Left hindlimb (tissue), 1 donor: ENCODE data around the gene SEC11A.
"Not testable (repeated sequence)": the region's sequence is repeated elsewhere in the genome, so short reads cannot be mapped to it uniquely, and the experiment has no call there.

ENCODE experiments used
- DNase-seq: peaks from one replicate; pipeline ENCODE4 v3.0.0-alpha.2; 2018

Gene SEC11A

GRCh38 chr15:84716036-84716732 lies at the start of gene SEC11A:
SEC11A (minus strand) TSS chr15:84716139; CDS start chr15:84716075, 64 bp downstream.
- peak; percentile 96 for DNase-seq

DNA sequence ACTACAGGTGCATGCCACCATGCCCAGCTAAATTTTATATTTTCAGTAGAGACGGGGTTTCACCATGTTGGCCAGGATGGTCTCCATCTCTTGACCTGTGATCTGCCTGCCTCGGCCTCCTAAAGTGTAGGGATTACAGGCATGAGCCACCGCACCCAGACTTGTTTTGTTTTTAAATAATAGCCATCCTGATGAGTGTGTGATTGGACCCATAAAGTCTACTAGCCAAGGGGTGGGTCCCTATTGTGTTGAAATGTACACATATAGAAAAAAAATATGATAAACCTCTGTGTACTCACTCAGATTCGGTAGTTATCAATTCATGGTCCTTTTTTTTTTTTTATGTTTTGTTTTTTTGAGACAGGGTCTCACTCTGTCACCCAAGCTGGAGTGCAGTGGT lies 49.7 kb upstream of the SEC11A start:
- DNase-seq, result no peak

GRCh38 chr15:84764989-84765388 lies 49.0 kb upstream of the SEC11A start:
- no peak for DNase-seq

DNA sequence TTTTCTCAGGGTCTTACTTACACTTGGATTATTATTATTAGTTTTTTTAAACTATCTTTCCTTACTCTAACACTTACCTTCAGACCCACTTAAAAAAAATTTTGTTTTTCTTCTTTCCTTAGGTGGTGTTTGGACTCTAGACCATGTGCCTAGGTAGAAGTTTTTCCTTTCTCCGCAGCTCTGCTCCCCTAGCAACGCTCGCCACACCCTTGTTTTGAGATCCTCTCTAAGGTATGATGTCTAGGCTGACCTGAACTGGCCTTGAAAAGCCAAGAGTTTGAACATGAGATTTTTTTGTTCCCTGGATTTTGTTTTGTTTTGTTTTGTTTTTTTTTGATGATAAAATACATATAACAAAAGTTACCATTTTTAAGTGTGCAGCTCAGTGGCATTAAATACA lies 48.6 kb upstream of the SEC11A start:
- DNase-seq, result no peak

DNA sequence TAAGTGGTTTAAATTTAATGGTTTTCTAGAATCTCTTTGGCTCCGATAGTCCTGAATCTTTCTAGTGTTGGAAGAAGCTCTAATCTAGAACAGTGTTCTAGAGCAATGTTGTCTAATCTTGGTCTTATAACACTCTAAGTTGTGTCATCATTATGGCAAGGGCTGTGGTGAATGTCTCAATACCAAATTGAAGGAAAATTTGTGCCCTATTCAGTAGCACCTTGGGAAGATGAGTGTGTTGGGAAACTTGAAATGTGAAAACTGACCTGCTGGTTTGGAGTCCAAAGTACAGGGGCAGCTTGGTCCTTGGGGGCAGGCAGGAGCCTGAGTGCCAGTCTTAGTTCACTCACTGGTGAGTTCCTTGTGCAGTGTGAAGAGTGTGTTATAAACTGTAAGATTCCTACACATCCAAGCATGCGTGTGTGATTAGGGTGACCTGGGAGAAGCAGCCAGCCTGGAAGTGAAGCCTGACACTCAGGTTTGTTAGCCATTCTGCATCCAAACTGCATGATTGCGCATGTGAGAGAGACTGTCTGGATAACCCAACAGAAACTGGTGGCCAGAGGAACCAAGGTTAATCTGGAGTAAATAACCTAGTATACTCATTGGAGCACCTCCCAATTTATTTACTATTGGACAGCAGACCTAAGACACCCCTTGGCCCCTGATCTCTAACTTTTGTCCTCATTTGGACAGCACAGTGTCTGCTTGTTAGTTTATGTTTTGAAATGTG lies 47.1 kb upstream of the SEC11A start:
- no peak for DNase-seq

GRCh38 chr15:84761607-84762131 lies 45.7 kb upstream of the SEC11A start:
- no peak for DNase-seq

DNA sequence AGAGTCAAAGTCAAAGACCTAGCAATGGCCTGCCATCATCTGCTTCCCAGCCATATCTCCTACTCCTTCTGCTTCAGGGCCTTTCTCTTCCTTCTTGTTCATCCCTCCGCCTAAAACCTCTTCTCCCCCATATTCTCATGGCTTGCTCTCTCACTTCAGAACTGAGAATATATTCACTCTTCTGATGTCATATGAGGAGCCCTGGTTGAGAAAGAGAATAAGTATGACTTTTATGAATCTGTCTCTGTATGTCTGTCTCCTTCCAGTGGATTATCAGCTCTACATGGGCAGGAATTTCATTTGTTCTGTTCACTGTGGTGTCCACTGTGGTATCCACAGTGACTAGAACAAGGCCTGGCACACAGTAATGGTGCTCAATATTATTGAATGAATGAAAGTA lies 44.3 kb upstream of the SEC11A start:
- DNase-seq, result no peak

DNA sequence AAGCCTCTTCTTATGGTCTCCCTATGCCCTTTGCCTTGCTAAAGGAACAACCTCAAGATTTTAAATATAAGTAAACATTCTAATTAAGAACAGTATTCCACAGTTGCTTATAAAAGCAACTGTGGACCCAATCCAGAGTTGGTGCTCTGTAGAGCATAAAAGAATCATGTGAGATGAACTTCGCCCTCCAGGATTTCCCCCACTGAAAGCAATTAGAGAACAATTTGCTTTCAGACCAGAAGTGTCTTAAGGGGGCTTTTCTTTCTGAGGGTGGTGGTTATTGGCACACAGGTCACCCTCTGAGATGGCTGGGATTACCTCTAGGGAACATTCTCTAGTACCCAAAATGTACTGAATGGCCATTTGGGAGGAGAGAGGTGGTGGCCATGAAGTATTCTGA lies 43.1 kb upstream of the SEC11A start:
- no peak for DNase-seq

DNA sequence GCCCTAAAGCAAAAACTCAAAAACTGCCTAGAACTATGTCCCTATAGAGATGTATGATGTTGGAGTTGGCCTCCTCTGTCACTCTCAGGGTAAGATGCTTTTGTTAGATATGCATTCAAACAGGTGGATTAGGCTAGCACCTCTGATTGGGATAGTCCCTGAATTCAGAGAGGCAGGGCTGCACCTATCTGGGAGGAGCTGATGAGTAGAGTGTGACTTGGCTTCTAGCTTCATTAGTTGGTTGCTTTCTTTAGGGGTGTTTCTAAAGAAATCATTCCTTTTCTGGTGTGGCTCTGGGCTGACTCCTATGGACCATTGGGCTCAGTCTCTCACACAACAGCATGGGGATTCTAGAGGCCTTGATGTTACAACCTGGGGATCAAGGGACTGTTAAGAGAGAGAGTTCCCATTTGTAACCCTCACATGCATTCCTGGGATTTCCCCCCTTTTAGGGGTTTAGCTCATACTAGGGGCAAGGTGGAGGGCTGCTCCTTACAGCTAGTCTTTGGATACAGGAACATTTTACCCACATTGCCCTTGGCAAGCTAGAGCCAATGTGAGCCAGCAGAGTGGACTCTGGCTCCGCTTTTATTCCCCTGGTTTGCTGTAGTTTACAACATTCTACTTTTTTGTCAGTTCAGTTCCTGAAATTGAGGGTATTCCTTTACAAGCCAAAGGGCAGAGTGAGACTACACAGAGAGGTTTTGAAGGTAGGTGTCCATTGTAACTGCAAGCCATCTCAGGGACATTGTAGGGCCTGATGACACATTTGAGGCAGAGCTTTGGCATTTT lies 40.0 kb upstream of the SEC11A start:
- DNase-seq, result no peak

GRCh38 chr15:84754889-84755288 lies 39.0 kb upstream of the SEC11A start:
- not testable (repeated sequence) for DNase-seq

DNA sequence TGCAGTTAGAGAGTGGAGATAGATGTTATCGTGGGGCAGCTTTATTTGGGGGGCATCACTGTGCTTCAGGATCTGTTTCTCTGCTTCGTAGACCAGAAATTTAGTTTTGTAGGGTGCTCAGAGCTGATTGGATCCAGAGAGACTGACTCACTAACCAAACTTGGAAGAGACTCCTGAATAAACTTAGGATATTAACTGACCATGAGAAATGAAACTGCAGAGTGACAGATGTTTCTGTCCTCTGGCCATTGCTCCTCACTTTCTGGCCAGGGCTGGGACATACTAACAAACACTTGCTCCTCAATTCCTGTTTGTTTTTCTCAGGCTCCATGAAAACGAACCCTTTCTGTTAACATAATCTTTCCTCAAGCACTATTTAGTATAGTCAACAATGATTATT lies 36.8 kb upstream of the SEC11A start:
- no peak for DNase-seq

DNA sequence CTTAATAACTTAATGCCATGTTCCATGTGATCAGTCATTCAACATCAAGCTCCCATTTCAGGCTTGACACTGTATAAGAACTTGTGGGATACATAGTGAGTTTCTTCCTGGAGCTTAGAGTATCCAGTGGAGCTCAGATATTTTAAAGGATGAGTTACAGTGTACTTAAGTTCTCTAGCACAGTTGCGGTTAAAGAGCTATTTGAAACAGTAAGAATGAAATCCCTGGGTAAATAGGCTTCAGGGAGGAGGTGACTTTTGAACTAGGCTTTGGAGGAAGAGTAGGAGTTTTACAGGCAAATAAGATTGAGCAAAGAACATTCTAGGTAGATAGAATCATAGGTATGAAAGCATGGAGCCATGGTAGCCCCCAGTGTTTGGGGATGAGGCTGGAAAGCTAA lies 36.3 kb upstream of the SEC11A start:
- no peak for DNase-seq

DNA sequence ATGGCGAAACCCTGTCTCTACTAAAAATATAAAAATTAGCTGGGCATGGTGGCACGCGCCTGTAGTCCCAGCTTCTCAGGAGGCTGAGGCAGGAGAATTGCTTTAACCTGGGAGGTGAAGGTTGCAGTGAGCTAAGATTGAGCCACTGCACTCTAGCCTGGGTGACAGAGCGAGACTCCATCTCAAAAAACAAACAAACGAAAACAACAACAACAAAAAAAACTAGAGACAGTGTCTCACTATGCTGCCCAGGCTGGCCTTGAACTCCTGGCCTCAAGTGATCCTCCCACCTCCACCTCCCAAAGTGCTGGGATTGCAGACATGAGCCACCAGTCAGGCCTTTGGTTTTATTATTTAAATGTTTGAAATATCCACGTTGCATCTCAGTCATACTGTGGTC lies 35.8 kb upstream of the SEC11A start:
- DNase-seq, result not testable (repeated sequence)

- DNase-seq, result no peak
These were observed 34.7 kb upstream of the SEC11A start for GRCh38 chr15:84750583-84751092.

DNA sequence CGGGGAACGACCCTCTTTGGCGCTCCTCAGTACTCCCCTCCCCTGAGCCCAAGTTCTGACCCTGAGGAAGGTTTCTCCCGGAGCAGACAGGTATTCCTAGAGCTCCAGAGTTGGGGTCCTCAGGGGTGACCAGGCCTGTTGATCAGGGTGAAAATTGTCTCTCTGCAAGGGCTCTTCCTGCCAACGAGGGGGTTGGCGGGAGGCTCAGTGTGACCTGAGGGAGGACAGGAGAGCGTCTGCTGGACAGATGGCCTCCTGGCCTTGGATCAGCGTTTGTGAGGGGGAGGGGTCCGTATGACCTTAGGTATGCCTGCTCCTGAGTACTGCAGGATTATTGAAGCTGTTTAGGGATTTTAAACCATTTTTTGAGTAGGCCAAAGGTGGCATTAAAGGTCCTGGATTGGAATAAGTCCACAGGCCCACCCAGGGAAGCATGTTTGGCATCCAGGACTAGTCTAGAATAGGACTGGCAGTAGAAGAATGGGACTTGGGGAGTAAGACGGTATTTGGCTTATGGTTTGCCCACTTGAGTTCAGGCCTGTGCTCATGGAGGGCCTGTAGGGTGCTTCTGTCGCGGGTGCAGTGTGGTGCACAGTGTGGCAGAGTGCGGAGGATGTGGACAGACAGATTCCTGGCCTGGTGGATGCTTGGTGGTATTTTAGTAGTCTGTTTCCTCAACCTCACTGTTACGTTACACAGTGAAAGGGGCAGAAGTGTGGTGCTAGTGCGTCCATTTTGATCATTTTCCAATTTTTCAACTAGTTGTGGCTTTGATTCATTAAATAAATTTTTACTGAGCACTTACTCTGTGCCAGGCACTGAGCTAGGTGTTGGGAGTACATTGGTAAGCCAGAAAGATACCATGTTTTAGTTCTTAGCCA lies 33.4 kb upstream of the SEC11A start:
- peak; percentile 43 for DNase-seq

GRCh38 chr15:84748274-84749110 lies 32.6 kb upstream of the SEC11A start, which contains the start of gene ZNF592:
ZNF592 (plus strand) TSS chr15:84748592; CDS start chr15:84782676, 34,084 bp downstream.
- peak; percentile 92 for DNase-seq

- peak; percentile 85 for DNase-seq
These were observed 31.7 kb upstream of the SEC11A start for GRCh38 chr15:84747416-84748273.

DNA sequence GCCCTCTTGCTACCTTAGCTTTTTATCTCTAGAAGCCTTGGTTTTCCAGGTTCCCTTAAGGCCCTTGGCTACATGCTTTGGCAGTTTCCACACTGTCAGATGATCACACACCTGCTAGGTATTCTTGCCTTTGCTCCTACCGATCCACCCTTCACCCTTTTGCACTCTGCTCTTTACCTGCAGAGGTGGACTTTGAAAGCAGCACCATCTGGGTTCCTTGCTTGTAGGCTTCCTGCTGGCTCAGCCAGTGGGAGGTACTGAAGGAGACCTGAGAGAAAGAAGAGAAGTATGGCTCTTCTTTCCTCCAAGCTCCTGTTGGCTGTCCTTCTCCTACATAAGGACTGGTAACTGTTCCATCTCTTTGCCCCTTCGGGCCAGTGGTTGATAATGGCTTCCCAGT lies 25.2 kb upstream of the SEC11A start:
- no peak for DNase-seq

DNA sequence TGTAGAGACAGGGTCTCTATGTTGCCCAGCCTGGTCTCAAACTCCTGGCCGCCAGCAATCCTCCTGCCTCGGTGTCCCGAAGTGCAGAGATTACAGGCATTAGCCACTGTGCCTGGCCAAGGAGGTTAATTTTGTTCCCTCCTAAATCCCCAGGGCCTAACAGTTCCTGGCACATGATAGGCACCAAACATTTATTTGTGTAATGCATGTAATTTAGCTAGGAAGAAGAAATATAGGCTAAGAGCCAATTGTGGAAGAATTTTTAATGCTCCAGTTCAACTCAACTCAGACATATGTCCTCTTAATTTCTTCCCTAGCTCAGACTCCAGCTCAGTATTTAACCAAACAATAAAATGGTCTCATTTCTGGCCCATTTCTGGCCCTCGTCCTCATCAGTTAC lies 24.8 kb upstream of the SEC11A start:
- no peak for DNase-seq

DNA sequence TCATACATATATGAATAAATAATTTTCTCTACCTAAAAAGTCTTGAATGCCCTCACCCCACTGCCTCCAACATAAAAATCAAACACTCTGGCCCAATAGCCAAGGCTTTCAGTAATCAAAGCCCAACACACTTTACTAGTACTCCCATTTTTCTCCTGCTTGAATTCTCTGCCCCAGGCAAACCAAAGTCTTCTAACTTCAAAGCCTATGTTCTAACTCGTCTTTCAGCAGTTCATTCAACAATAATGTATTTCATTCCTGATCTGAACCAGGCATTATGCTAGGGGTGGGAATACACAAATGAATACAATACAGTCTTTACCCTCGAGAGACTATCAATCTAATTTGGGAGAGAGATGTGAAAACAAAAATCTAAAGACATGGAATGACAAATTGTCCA lies 21.1 kb upstream of the SEC11A start:
- no peak for DNase-seq
